PC-9 (cell line): ENCODE data around the gene PCDHA10.
"Not testable (repeated sequence)": the region's sequence is repeated elsewhere in the genome, so short reads cannot be mapped to it uniquely, and the experiment has no call there.

Source experiments
- EZH2 ChIP-seq: fragments of 200-600 bp; sonication (generic); IDR thresholded peaks from 2 replicates; pipeline ENCODE4 v1.8.0; 2017; ENCODE audit warnings: antibody characterized with exemption, low read depth
- TF ChIP-seq, protein P1 (sequence below): fragments of 200-600 bp; sonication (generic); conservative IDR thresholded peaks from 2 replicates; pipeline ENCODE4 v1.6.1; 2017; ENCODE audit warnings: mixed run types, antibody characterized with exemption, mild to moderate bottlenecking, moderate library complexity

DNA sequence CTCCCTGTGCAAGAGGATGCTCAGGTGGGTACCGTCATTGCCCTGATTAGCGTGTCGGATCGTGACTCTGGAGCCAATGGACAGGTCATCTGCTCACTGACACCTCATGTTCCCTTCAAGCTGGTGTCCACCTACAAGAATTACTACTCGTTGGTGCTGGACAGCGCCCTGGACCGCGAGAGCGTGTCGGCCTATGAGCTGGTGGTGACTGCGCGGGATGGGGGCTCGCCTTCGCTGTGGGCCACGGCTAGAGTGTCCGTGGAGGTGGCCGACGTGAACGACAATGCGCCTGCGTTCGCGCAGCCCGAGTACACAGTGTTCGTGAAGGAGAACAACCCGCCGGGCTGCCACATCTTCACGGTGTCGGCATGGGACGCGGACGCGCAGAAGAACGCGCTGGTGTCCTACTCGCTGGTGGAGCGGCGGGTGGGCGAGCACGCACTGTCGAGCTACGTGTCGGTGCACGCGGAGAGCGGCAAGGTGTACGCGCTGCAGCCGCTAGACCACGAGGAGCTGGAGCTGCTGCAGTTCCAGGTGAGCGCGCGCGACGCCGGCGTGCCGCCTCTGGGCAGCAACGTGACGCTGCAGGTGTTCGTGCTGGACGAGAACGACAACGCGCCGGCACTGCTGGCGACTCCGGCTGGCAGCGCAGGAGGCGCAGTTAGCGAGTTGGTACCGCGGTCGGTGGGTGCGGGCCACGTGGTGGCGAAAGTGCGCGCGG lies 21.0 kb downstream of the PCDHA10 start:
- TF ChIP-seq, protein P1, sequence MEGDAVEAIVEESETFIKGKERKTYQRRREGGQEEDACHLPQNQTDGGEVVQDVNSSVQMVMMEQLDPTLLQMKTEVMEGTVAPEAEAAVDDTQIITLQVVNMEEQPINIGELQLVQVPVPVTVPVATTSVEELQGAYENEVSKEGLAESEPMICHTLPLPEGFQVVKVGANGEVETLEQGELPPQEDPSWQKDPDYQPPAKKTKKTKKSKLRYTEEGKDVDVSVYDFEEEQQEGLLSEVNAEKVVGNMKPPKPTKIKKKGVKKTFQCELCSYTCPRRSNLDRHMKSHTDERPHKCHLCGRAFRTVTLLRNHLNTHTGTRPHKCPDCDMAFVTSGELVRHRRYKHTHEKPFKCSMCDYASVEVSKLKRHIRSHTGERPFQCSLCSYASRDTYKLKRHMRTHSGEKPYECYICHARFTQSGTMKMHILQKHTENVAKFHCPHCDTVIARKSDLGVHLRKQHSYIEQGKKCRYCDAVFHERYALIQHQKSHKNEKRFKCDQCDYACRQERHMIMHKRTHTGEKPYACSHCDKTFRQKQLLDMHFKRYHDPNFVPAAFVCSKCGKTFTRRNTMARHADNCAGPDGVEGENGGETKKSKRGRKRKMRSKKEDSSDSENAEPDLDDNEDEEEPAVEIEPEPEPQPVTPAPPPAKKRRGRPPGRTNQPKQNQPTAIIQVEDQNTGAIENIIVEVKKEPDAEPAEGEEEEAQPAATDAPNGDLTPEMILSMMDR, result not testable (repeated sequence)
- not testable (repeated sequence) for TF ChIP-seq EZH2
